Measurements from ENCODE around the gene PIPOX. TPM values are rescaled to one million over a fixed set of nuclear protein-coding genes. Genes with fewer than 3 reads are reported as not detected.

The PIPOX gene
- total and polyA plus RNA-seq, 2 of the 13 experiments (the other 11 are each of a cell fraction or from before 2014, with no cell fraction given) = 87.3 to 154 TPM

DNA sequence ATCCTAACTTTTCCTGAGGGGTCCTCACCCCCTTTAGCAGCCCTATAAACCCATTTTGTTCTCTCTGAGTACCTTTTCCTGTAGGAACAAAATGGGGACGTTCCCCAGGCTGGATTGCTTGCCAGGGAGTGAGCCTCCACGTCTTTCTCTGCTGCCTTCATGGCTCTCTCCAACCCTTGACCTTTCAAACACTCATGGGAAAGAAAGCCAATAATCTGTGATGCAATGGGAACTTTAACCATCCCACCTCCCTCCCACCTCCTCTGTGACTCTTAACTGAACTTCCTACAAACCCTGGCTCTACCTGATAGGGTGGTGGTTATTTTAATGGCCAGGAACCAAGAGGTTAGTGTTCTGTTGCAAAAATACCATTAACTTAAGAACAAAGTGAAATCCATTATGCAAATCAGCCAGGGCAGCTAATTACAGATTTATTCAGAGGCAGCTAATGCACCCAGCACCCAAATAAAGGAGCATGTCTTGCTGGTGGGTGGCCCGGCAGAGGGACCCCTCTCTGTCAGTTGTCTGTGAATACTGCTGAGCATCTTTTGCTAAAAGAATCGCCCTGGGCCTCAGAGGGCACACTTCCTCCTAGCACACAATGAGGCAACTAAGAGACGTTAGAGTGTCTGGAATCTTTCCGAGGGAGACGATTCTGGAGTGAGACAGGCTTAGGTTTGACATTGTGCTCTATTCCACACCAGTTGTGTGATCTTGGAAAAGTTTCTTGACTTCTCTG, 3.0 kb downstream of the PIPOX start (continued):
- TF ChIP-seq, protein P1, sequence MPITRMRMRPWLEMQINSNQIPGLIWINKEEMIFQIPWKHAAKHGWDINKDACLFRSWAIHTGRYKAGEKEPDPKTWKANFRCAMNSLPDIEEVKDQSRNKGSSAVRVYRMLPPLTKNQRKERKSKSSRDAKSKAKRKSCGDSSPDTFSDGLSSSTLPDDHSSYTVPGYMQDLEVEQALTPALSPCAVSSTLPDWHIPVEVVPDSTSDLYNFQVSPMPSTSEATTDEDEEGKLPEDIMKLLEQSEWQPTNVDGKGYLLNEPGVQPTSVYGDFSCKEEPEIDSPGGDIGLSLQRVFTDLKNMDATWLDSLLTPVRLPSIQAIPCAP (CRISPR knock-in tag; IDR thresholded peaks at IDR 0.05; ENCODE audit: low read depth) = no peak
- TF ChIP-seq, protein P2, sequence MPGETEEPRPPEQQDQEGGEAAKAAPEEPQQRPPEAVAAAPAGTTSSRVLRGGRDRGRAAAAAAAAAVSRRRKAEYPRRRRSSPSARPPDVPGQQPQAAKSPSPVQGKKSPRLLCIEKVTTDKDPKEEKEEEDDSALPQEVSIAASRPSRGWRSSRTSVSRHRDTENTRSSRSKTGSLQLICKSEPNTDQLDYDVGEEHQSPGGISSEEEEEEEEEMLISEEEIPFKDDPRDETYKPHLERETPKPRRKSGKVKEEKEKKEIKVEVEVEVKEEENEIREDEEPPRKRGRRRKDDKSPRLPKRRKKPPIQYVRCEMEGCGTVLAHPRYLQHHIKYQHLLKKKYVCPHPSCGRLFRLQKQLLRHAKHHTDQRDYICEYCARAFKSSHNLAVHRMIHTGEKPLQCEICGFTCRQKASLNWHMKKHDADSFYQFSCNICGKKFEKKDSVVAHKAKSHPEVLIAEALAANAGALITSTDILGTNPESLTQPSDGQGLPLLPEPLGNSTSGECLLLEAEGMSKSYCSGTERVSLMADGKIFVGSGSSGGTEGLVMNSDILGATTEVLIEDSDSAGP (CRISPR knock-in tag; IDR thresholded peaks at IDR 0.05; ENCODE audit: borderline replicate concordance) = no peak
- no peak for TF ChIP-seq ZNF432 (CRISPR knock-in tag; IDR thresholded peaks at IDR 0.05; ENCODE audit: borderline replicate concordance)
- TF ChIP-seq, protein P3, sequence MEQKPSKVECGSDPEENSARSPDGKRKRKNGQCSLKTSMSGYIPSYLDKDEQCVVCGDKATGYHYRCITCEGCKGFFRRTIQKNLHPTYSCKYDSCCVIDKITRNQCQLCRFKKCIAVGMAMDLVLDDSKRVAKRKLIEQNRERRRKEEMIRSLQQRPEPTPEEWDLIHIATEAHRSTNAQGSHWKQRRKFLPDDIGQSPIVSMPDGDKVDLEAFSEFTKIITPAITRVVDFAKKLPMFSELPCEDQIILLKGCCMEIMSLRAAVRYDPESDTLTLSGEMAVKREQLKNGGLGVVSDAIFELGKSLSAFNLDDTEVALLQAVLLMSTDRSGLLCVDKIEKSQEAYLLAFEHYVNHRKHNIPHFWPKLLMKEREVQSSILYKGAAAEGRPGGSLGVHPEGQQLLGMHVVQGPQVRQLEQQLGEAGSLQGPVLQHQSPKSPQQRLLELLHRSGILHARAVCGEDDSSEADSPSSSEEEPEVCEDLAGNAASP (CRISPR knock-in tag; IDR thresholded peaks at IDR 0.05; ENCODE audit: borderline replicate concordance) = peak; percentile 49; the same call in 1 of the 2 replicates
- no peak for TF ChIP-seq ZNF552 (CRISPR knock-in tag; IDR thresholded peaks at IDR 0.05; ENCODE audit: borderline replicate concordance)
- TF ChIP-seq XRCC5 (optimal IDR thresholded peaks at IDR 0.05; ENCODE audit: low read length) = peak; percentile 22
- TF ChIP-seq, protein P4, sequence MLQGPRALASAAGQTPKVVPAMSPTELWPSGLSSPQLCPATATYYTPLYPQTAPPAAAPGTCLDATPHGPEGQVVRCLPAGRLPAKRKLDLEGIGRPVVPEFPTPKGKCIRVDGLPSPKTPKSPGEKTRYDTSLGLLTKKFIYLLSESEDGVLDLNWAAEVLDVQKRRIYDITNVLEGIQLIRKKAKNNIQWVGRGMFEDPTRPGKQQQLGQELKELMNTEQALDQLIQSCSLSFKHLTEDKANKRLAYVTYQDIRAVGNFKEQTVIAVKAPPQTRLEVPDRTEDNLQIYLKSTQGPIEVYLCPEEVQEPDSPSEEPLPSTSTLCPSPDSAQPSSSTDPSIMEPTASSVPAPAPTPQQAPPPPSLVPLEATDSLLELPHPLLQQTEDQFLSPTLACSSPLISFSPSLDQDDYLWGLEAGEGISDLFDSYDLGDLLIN (CRISPR knock-in tag; IDR thresholded peaks at IDR 0.05; ENCODE audit: borderline replicate concordance) = no peak
- TF ChIP-seq ZFP82 (CRISPR knock-in tag; IDR thresholded peaks at IDR 0.05; ENCODE audit: borderline replicate concordance) = no peak
- peak; percentile 37; the same call in 1 of the 2 replicates for TF ChIP-seq ZNF788 (CRISPR knock-in tag; IDR thresholded peaks at IDR 0.05; ENCODE audit: borderline replicate concordance)
- 0 out of 2 replicates have a peak, but pooled peaks have one; percentile 24 for TF ChIP-seq ZNF12 (CRISPR knock-in tag; IDR thresholded peaks at IDR 0.05)
- TF ChIP-seq ZNF564 (CRISPR knock-in tag; IDR thresholded peaks at IDR 0.05) = no peak
- no peak for TF ChIP-seq RBM39 (IDR thresholded peaks at IDR 0.05; ENCODE audit: low read depth, low read length, poor library complexity, severe bottlenecking)
- no peak for TF ChIP-seq ZNF766 (CRISPR knock-in tag; IDR thresholded peaks at IDR 0.05; ENCODE audit: borderline replicate concordance)
- peak; percentile 27; the same call in 1 of the 2 replicates for TF ChIP-seq SP4 (CRISPR knock-in tag; IDR thresholded peaks at IDR 0.05)
- TF ChIP-seq CENPX (CRISPR knock-in tag; IDR thresholded peaks at IDR 0.05) = no peak
- TF ChIP-seq MED1 (CRISPR knock-in tag; IDR thresholded peaks at IDR 0.05) = peak; percentile 24; the same call in 1 of the 2 replicates
- TF ChIP-seq, protein P5, sequence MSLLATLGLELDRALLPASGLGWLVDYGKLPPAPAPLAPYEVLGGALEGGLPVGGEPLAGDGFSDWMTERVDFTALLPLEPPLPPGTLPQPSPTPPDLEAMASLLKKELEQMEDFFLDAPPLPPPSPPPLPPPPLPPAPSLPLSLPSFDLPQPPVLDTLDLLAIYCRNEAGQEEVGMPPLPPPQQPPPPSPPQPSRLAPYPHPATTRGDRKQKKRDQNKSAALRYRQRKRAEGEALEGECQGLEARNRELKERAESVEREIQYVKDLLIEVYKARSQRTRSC (CRISPR knock-in tag; IDR thresholded peaks at IDR 0.05; ENCODE audit: low read depth) = no peak
- TF ChIP-seq SATB2 (CRISPR knock-in tag; IDR thresholded peaks at IDR 0.05) = no peak
